Stimulated activated CD4-positive, alpha-beta T cell treated with anti-CD3 and anti-CD28 coated beads, Interleukin-1b, Interleukin-23, amount 100 ng/mL, for 24 hours (primary cell): ENCODE measurements around the gene FXYD3.
"Not testable (repeated sequence)": the region's sequence is repeated elsewhere in the genome, so short reads cannot be mapped to it uniquely, and the experiment has no call there.

ENCODE experiments used
- DNase-seq, 4 experiments: peaks; one replicate each; pipeline ENCODE4 v3.0.0-alpha.2; 2020; ENCODE audit warnings: low read depth in 4 of 4, low spot score in 1 of 4

The FXYD3 gene

GRCh38 chr19:35085947-35086346, 29.7 kb upstream of the FXYD3 start:
- no peak for DNase-seq

GRCh38 chr19:35086455-35086854, 29.2 kb upstream of the FXYD3 start:
- no peak for DNase-seq

GRCh38 chr19:35087393-35087792, 28.2 kb upstream of the FXYD3 start:
- no peak for DNase-seq

- DNase-seq = no peak
These were observed 27.3 kb upstream of the FXYD3 start for GRCh38 chr19:35088131-35088913.

GRCh38 chr19:35089554-35089953, 26.1 kb upstream of the FXYD3 start:
- DNase-seq = no peak

GRCh38 chr19:35090160-35090505, 25.5 kb upstream of the FXYD3 start:
- DNase-seq = no peak

GRCh38 chr19:35090506-35091214, 25.0 kb upstream of the FXYD3 start:
- DNase-seq = peak; percentile 15 to 31 (median 18)

GRCh38 chr19:35093430-35093829, 22.2 kb upstream of the FXYD3 start:
- DNase-seq = no peak

GRCh38 chr19:35093941-35094647, 21.5 kb upstream of the FXYD3 start:
- no peak for DNase-seq

- no peak for DNase-seq
These were observed 21.0 kb upstream of the FXYD3 start for GRCh38 chr19:35094656-35095055.

- DNase-seq = no peak
These were observed 19.8 kb upstream of the FXYD3 start for GRCh38 chr19:35095667-35096368.

- DNase-seq = no peak
These were observed 17.1 kb upstream of the FXYD3 start for GRCh38 chr19:35098413-35099049.

- DNase-seq = no peak
These were observed 16.3 kb upstream of the FXYD3 start for GRCh38 chr19:35099155-35099896.

GRCh38 chr19:35099897-35100275, 15.7 kb upstream of the FXYD3 start:
- DNase-seq = no peak

GRCh38 chr19:35100588-35101533, 14.8 kb upstream of the FXYD3 start:
- DNase-seq = no peak

GRCh38 chr19:35101949-35102348, 13.7 kb upstream of the FXYD3 start:
- DNase-seq = not testable (repeated sequence)

- not testable (repeated sequence) for DNase-seq
These were observed 12.0 kb upstream of the FXYD3 start for GRCh38 chr19:35103614-35104013.

- no peak for DNase-seq
These were observed 11.3 kb upstream of the FXYD3 start for GRCh38 chr19:35104361-35104760.

GRCh38 chr19:35105047-35105410, 10.6 kb upstream of the FXYD3 start:
- DNase-seq = no peak
